ENCODE results near the gene CLEC2A. TPM values are rescaled to one million over a fixed set of nuclear protein-coding genes. Genes with fewer than 3 reads are reported as not detected.

CLEC2A gene
- total RNA-seq, 6 donors from 2014 or later: not detected

DNA sequence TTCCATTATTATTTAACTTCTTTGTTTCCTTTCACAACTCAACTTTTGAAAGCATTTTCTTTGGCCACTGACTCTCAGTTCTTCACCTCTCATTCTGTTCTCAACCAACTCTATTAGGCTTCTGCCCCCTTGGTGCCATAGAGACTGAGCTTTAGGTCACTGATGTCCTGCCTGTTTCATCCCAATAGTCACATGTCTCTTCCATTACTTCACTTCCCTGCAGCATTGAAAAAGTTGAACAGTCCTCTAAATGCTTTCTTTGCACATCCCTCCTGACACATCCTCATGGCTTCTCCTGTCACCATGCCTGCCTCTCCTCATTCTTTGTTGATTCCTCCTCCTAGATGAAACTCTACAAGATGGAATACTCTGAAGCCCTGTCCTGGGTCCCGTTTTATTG lies 41.8 kb upstream of the CLEC2A start:
- peak in 1 of 2 donors; percentile 52 for ATAC-seq (ENCODE audit: low FRiP score in 2 of 2)
- 50 to 71% methylated on average over 1 of the region's 1 CpG for WGBS, 2 donors
- no peak for TF ChIP-seq POLR2AphosphoS5 (IDR thresholded peaks at IDR 0.05)
- TF ChIP-seq POLR2A (IDR thresholded peaks at IDR 0.05): peak in 1 of 4 donors; percentile 19
- TF ChIP-seq, protein P1, sequence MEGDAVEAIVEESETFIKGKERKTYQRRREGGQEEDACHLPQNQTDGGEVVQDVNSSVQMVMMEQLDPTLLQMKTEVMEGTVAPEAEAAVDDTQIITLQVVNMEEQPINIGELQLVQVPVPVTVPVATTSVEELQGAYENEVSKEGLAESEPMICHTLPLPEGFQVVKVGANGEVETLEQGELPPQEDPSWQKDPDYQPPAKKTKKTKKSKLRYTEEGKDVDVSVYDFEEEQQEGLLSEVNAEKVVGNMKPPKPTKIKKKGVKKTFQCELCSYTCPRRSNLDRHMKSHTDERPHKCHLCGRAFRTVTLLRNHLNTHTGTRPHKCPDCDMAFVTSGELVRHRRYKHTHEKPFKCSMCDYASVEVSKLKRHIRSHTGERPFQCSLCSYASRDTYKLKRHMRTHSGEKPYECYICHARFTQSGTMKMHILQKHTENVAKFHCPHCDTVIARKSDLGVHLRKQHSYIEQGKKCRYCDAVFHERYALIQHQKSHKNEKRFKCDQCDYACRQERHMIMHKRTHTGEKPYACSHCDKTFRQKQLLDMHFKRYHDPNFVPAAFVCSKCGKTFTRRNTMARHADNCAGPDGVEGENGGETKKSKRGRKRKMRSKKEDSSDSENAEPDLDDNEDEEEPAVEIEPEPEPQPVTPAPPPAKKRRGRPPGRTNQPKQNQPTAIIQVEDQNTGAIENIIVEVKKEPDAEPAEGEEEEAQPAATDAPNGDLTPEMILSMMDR (IDR thresholded peaks at IDR 0.05): no peak
- H3K36me3 ChIP-seq: no peaks in the 10 kb centered on the region
- no peaks in the 10 kb centered on the region for H3K4me1 ChIP-seq
- DNase-seq: no peak
- no peaks in the 10 kb centered on the region for H3K27me3 ChIP-seq
- peak overlapping the region in 1 of 4 donors; percentile 60 for H3K27ac ChIP-seq
- H3K4me3 ChIP-seq: no peak overlapping the region
- no peaks in the 10 kb centered on the region for H3K9me3 ChIP-seq

DNA sequence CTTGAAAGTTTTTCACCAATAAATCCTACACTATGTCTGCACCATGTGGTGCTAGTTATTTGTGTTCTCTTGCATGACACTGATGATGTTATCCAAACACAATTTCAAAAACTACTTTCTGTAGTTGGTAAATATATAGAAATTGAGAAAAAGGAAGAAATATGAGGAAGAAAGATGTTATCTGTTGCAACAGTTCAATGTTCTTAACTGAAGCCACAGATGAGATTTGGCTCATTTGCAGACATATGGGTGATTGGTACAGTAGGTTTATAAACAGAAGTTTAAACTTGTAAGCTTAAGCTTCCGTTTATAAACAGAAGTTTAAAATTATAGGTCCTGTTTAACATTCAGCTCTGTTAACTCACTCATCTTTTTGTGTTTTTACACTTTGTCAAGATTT lies 39.0 kb upstream of the CLEC2A start, which contains the start of gene CLEC12A:
Gene CLEC12A, plus strand, starts transcription at position 229 of the 400 bp plus-strand sequence. CDS start 188 bp downstream, outside the sequence.
- Histone ChIP-seq H3K27ac (peak within 1 kb of the TSS in 1 of 4 donors; percentile 60), H3K4me1 (no peaks in the 10 kb centered on the region), H3K9me3 (no peaks in the 10 kb centered on the region), H3K27me3 (no peaks in the 10 kb centered on the region), H3K4me3 (peak within 1 kb of the TSS in 2 of 4 donors; percentile 3 to 31), H3K36me3 (no peaks in the 10 kb centered on the region)
- no peak for DNase-seq
- WGBS, 2 donors: 39 to 59% methylated on average over 1 of the region's 1 CpG
- peak in 1 of 2 donors; percentile 58 for ATAC-seq (ENCODE audit: low FRiP score in 2 of 2)
- no peak for TF ChIP-seq POLR2A (IDR thresholded peaks at IDR 0.05)
- TF ChIP-seq, protein P1 (IDR thresholded peaks at IDR 0.05): no peak
- no peak for TF ChIP-seq POLR2AphosphoS5 (IDR thresholded peaks at IDR 0.05)
- no peak for TF ChIP-seq EP300 (IDR thresholded peaks at IDR 0.05)

GRCh38 chr12:9969673-9970072 lies 37.5 kb upstream of the CLEC2A start:
- Histone ChIP-seq H3K9me3 (no peaks in the 10 kb centered on the region), H3K36me3 (no peaks in the 10 kb centered on the region), H3K27me3 (no peaks in the 10 kb centered on the region), H3K4me1 (no peaks in the 10 kb centered on the region), H3K4me3 (no peak overlapping the region), H3K27ac (no peak overlapping the region)
- TF ChIP-seq POLR2AphosphoS5 (IDR thresholded peaks at IDR 0.05) (no peak), POLR2A (IDR thresholded peaks at IDR 0.05) (no peak), EP300 (IDR thresholded peaks at IDR 0.05) (no peak)
- TF ChIP-seq, protein P1 (IDR thresholded peaks at IDR 0.05): no peak
- no peak for ATAC-seq (ENCODE audit: low FRiP score in 2 of 2)
- no peak for DNase-seq
- WGBS, 2 donors: 70 to 71% methylated on average over 2 of the region's 2 CpGs

- no peak overlapping the region for H3K4me3 ChIP-seq
- no peak overlapping the region for H3K27ac ChIP-seq
- no peaks in the 10 kb centered on the region for H3K36me3 ChIP-seq
- 78 to 90% methylated on average over 3 of the region's 3 CpGs for WGBS, 2 donors
- TF ChIP-seq, protein P1 (IDR thresholded peaks at IDR 0.05): no peak
- TF ChIP-seq POLR2AphosphoS5 (IDR thresholded peaks at IDR 0.05) (no peak), POLR2A (IDR thresholded peaks at IDR 0.05) (no peak), EP300 (IDR thresholded peaks at IDR 0.05) (no peak)
- no peak for DNase-seq
- ATAC-seq (ENCODE audit: low FRiP score in 2 of 2): no peak
- H3K9me3 ChIP-seq: no peaks in the 10 kb centered on the region
- no peaks in the 10 kb centered on the region for H3K27me3 ChIP-seq
- no peaks in the 10 kb centered on the region for H3K4me1 ChIP-seq
These were observed 29.7 kb upstream of the CLEC2A start for GRCh38 chr12:9961901-9962300.

DNA sequence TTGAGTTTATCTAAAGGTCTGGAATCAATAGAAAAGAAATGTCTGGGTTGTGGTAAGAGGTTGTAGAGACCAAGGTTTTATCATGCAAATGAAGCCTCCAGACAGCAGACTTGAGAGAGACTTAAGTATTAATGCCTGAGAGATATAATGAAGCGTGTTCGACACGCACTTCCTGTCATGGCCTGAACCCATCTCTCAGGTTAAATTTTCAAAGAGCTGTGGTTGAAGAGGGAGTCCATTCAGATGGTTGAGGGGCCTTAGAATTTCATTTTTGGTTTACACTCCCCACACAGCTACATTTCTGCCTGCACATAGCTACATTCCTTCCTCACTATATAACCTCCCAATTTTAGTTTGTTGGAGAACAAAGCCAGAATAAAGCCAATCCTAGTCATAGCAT lies 28.9 kb upstream of the CLEC2A start:
- 82 to 90% methylated on average over 3 of the region's 3 CpGs for WGBS, 2 donors
- TF ChIP-seq POLR2A (IDR thresholded peaks at IDR 0.05) (no peak), EP300 (IDR thresholded peaks at IDR 0.05) (no peak), POLR2AphosphoS5 (IDR thresholded peaks at IDR 0.05) (no peak)
- TF ChIP-seq, protein P1 (IDR thresholded peaks at IDR 0.05): no peak

More for the DNA sequence above, 28.9 kb upstream of the CLEC2A start:
- H3K9me3 ChIP-seq: no peaks in the 10 kb centered on the region
- no peaks in the 10 kb centered on the region for H3K4me1 ChIP-seq
- no peak overlapping the region for H3K27ac ChIP-seq
- ATAC-seq (ENCODE audit: low FRiP score in 2 of 2): no peak
- H3K36me3 ChIP-seq: no peaks in the 10 kb centered on the region
- no peak overlapping the region for H3K4me3 ChIP-seq
- DNase-seq: no peak
- H3K27me3 ChIP-seq: no peaks in the 10 kb centered on the region

All from upper lobe of left lung (tissue), 6 donors.